GM06990 (cell line): Measurements from ENCODE around the gene DNAJB13.

Experiments used
- DNase-seq: peaks from one replicate; pipeline ENCODE4 v3.0.0-alpha.2; 2011; ENCODE audit not compliant: insufficient read length; ENCODE audit errors: extremely low read depth
- H3K27me3 ChIP-seq: replicated peaks from 2 replicates; pipeline ENCODE4 v1.6.0; 2011; ENCODE audit warnings: low read length; ENCODE audit not compliant: control insufficient read depth, insufficient read depth
- H3K36me3 ChIP-seq: 2 replicates; pipeline ENCODE4 v1.5.1; 2011; ENCODE audit warnings: low read length; ENCODE audit not compliant: control insufficient read depth, insufficient read depth
- H3K4me3 ChIP-seq: replicated peaks from 2 replicates; pipeline ENCODE4 v1.5.1; 2011; ENCODE audit warnings: low read depth, mild to moderate bottlenecking, control low read depth, low read length
- TF ChIP-seq, protein P1 (sequence below): IDR thresholded peaks from 2 replicates; pipeline ENCODE4 v1.5.1; 2011; ENCODE audit warnings: low read length, control low read depth, mild to moderate bottlenecking, inconsistent platforms; ENCODE audit not compliant: insufficient read depth, poor library complexity, severe bottlenecking

The DNAJB13 gene

DNA sequence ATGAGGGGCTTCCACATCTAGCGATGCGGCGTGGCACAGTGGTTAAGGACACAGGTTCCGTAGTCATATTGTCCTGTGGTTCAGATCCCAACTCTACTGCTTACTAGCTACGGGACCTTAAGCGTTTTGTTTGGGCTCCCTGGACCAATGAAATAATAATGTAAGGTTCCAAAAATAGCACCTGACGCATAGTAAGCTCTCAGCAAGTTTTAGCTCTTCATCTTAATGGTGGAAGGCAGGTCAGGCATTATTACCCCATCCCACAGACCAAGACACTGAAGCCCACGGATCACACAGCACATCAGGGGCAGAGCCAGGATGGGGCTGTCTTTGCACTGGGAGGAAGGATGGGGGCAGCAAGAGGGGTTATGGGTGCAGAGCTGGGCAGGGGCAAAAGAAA lies 13.0 kb downstream of the DNAJB13 start:
- no peaks in the 10 kb centered on the region for H3K27me3 ChIP-seq
- TF ChIP-seq, protein P1, sequence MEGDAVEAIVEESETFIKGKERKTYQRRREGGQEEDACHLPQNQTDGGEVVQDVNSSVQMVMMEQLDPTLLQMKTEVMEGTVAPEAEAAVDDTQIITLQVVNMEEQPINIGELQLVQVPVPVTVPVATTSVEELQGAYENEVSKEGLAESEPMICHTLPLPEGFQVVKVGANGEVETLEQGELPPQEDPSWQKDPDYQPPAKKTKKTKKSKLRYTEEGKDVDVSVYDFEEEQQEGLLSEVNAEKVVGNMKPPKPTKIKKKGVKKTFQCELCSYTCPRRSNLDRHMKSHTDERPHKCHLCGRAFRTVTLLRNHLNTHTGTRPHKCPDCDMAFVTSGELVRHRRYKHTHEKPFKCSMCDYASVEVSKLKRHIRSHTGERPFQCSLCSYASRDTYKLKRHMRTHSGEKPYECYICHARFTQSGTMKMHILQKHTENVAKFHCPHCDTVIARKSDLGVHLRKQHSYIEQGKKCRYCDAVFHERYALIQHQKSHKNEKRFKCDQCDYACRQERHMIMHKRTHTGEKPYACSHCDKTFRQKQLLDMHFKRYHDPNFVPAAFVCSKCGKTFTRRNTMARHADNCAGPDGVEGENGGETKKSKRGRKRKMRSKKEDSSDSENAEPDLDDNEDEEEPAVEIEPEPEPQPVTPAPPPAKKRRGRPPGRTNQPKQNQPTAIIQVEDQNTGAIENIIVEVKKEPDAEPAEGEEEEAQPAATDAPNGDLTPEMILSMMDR = no peak
- no peaks in the 10 kb centered on the region for H3K36me3 ChIP-seq
- DNase-seq = no peak
- no peak overlapping the region for H3K4me3 ChIP-seq

DNA sequence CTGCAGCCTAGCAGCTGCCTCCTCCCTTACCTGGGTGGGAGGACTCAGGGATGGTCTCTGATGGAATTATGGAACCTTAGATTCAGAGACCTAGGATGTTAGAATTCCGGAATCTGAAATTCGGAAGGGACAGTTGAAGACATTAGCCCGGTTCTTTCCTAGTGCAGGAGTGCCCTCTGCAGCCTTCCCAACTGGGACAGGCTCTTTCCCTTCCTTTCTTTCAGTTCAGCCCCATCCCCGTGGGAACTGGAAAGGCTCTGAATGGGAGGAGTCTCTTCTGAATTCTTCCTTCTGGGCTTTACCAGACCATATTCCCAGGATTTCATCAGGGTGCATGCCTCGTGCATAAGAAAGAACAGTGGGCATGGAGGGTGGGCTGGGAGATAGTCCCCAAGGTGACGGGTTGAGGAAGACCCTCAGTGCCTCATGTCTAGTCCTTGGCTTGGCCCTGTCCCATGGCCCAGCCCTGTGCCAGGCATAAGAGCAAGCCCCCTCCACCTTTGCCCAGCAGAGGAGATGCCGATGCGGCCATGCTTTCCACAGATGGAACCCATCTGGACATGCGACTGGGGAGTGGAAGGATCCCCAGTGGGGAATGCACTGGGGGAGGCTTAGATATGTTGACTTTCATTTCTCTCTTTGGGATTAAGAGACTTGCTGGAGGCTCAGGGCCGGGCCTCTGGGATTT lies 14.4 kb downstream of the DNAJB13 start:
- TF ChIP-seq, protein P1 = no peak
- no peak overlapping the region for H3K4me3 ChIP-seq

DNA sequence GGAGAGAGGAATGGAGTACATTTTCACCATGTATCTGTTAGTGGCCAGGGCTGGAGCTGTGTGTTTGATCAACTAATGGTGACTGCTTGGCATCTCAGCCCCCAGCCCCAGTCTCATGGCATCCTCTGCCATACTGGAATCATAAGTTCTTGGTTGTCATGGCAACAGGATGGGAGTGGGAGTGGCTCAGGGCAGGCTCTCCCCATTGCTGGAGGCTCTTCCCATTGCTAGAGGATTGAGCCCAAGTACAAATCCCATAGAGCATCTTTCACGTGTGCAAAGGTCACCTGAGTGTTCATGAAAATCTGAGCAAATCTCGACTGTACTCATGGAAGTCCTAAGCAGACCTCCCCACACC lies 14.9 kb downstream of the DNAJB13 start:
- Histone ChIP-seq H3K27me3 (no peaks in the 10 kb centered on the region), H3K36me3 (no peaks in the 10 kb centered on the region), H3K4me3 (no peak overlapping the region)
- TF ChIP-seq, protein P1 = no peak
- no peak for DNase-seq

More for the DNA sequence above, 14.4 kb downstream of the DNAJB13 start:
- DNase-seq = no peak
- H3K36me3 ChIP-seq = no peaks in the 10 kb centered on the region
- H3K27me3 ChIP-seq = no peaks in the 10 kb centered on the region

DNA sequence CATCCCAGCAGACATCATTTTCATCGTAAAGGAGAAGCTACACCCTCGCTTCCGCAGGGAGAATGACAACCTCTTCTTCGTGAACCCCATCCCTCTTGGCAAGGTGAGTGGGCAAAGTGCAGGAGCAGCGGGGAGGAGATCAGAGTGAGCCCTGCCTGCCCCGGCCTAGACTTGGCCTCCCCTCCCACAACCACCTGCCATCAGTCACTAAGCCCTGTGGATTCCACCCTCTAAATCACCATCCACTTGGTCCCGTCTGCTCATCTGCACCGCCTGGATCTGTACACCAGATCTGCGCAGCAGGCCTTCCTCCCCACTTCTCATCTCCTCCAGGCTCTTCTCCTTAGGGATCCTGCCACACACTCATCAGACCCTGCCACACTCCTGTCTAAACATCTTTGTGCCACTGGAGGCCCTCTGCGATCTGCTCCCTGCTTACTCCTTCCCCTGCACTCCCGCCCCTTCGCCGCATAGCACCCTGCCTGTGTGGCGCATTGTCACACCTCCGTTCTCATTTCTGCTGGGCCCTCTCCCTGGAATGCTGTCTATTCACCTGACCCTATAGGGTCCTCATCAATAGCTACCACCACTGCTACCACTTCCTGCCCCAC lies 17.6 kb downstream of the DNAJB13 start:
- Histone ChIP-seq H3K4me3 (no peak overlapping the region), H3K36me3 (no peaks in the 10 kb centered on the region), H3K27me3 (no peaks in the 10 kb centered on the region)
- no peak for DNase-seq
- TF ChIP-seq, protein P1 = no peak

DNA sequence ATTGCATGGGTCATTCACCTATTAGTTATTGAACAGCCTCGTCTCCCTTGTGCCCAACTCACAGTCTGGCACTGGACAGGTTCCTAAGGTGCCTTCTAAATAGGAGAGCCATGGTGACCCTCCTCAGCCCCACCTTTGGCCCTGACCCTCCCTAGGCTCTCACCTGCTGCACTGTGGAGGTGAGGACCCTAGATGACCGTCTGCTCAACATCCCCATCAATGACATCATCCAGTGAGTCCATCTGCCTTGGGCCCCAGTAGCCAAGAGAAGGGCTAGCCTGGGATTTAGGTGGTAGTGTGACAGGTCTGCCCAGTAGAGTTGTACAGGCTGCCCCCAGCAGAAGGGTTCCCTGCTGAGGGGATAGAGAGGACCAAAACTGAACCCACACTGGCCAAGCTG lies 18.3 kb downstream of the DNAJB13 start:
- H3K27me3 ChIP-seq = no peaks in the 10 kb centered on the region
- TF ChIP-seq, protein P1 = no peak
- no peak overlapping the region for H3K4me3 ChIP-seq
- H3K36me3 ChIP-seq = no peaks in the 10 kb centered on the region
- DNase-seq = no peak
